HG02798 (cell line): ENCODE results near the gene SYT9.

Experiments used
- ATAC-seq: cut with Tn5 transposase; IDR thresholded peaks from one replicate; pipeline ENCODE4 v1.9.1; 2021; ENCODE audit warnings: mild to moderate bottlenecking; ENCODE audit not compliant: unreplicated experiment, poor library complexity

The SYT9 gene

GRCh38 chr11:7418906-7419305 lies 167.2 kb downstream of the SYT9 start:
- no peak for ATAC-seq

GRCh38 chr11:7421136-7421535 lies 169.4 kb downstream of the SYT9 start:
- no peak for ATAC-seq

GRCh38 chr11:7422544-7423331 lies 171.0 kb downstream of the SYT9 start:
- no peak for ATAC-seq

- ATAC-seq, result no peak
Observed at GRCh38 chr11:7423946-7424345, 172.2 kb downstream of the SYT9 start.

- no peak for ATAC-seq
Observed at GRCh38 chr11:7427733-7428132, 176.0 kb downstream of the SYT9 start.

GRCh38 chr11:7428196-7428595 lies 176.5 kb downstream of the SYT9 start:
- ATAC-seq, result no peak

- ATAC-seq, result no peak
Observed at GRCh38 chr11:7430496-7430895, 178.8 kb downstream of the SYT9 start.

GRCh38 chr11:7435176-7435575 lies 183.5 kb downstream of the SYT9 start:
- no peak for ATAC-seq

- no peak for ATAC-seq
Observed at GRCh38 chr11:7436146-7436545, 184.4 kb downstream of the SYT9 start.

GRCh38 chr11:7436657-7437056 lies 185.0 kb downstream of the SYT9 start:
- ATAC-seq, result peak; percentile 75

GRCh38 chr11:7437696-7438095 lies 186.0 kb downstream of the SYT9 start:
- ATAC-seq, result no peak

GRCh38 chr11:7439746-7440320 lies 188.1 kb downstream of the SYT9 start:
- no peak for ATAC-seq

- peak; percentile 89 for ATAC-seq
Observed at GRCh38 chr11:7442588-7443215, 191.0 kb downstream of the SYT9 start.

GRCh38 chr11:7444091-7444981 lies 192.6 kb downstream of the SYT9 start:
- ATAC-seq, result no peak

- ATAC-seq, result no peak
Observed at GRCh38 chr11:7445564-7445963, 193.9 kb downstream of the SYT9 start.

- ATAC-seq, result no peak
Observed at GRCh38 chr11:7448201-7448600, 196.5 kb downstream of the SYT9 start.

- no peak for ATAC-seq
Observed at GRCh38 chr11:7449211-7449840, 197.6 kb downstream of the SYT9 start.

- no peak for ATAC-seq
Observed at GRCh38 chr11:7449841-7450214, 198.1 kb downstream of the SYT9 start.

- no peak for ATAC-seq
Observed at GRCh38 chr11:7450836-7451235, 199.1 kb downstream of the SYT9 start.

GRCh38 chr11:7451520-7451919 lies 199.8 kb downstream of the SYT9 start:
- no peak for ATAC-seq
